AG10803 (cell line): ENCODE results near the gene TARS3.

Source experiments
- DNase-seq: peaks from one replicate; pipeline ENCODE4 v3.0.0; 2010; ENCODE audit warnings: low read depth
- H3K4me3 ChIP-seq: 2 replicates; pipeline ENCODE4 v1.5.1; 2011; ENCODE audit warnings: mild to moderate bottlenecking, low read length, control low read depth
- TF ChIP-seq, protein P1 (sequence below): conservative IDR thresholded peaks from 2 replicates; pipeline ENCODE4 v1.5.1; 2011; ENCODE audit warnings: mild to moderate bottlenecking, low read length, control low read depth, inconsistent platforms

The TARS3 gene

DNA sequence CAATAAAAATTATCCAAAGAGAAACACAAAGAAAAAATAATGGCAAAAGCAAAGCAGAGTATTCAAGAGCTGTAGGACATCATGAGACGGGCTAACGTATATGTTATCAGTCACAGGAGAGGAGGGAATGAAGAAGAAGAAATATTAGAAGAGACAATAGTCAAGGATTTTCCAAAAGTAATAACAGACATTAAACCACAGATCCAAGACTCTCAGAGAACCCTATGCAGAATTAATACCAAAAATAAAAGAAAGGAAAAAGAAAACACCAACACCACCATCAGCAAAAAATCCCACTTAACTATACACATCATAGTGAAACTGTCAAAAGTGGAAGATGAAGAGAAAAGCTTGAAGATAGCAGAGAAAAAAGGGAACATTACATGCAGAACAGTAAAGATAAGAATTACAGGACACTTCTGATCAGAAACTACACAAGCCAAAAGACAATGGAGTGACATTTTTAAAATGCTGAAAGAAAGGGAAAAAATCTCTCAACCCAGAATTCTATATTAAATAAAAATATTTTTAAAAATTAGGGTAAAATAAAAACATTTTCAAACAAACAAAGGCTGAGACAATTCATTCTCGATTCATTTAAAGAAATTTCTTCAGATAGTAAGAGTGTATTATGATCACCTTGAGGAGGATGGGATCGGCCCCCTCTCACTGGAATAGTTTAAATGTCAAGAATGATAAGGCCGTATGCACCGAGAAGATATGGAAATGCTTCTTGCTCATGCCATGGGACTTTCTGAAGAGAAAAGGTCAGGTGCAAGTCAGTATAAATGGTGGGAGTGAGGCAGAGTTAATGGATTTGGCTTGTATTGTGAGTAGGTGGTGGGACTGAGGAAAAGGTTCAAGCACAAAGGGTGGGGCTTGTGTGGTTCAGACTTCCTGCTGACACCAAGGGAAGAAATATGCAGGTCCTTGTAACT is 100.6 kb downstream of the TARS3 start:
- TF ChIP-seq, protein P1, sequence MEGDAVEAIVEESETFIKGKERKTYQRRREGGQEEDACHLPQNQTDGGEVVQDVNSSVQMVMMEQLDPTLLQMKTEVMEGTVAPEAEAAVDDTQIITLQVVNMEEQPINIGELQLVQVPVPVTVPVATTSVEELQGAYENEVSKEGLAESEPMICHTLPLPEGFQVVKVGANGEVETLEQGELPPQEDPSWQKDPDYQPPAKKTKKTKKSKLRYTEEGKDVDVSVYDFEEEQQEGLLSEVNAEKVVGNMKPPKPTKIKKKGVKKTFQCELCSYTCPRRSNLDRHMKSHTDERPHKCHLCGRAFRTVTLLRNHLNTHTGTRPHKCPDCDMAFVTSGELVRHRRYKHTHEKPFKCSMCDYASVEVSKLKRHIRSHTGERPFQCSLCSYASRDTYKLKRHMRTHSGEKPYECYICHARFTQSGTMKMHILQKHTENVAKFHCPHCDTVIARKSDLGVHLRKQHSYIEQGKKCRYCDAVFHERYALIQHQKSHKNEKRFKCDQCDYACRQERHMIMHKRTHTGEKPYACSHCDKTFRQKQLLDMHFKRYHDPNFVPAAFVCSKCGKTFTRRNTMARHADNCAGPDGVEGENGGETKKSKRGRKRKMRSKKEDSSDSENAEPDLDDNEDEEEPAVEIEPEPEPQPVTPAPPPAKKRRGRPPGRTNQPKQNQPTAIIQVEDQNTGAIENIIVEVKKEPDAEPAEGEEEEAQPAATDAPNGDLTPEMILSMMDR: no peak
- no peak overlapping the region for H3K4me3 ChIP-seq
- DNase-seq: no peak

DNA sequence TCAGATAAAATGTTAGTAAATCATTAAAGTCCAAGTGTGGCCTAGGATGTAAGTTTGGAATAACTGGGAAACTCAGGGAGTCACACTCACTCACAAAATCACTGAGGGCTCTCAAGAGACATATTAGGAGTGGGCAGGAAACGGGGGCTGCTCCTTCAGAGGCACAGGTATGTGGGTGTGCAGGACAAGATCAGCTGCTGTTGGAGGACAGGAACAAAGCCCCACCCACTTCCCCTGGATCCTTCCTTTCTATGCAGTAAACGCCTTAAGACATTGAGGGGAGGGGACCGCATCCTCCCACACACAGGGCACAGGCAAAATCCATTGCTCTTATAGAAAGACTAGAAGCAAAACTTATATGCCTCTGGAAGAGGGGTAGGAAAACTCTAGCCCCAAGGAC is 102.3 kb downstream of the TARS3 start:
- DNase-seq: no peak
- TF ChIP-seq, protein P1: no peak
- H3K4me3 ChIP-seq: no peak overlapping the region

DNA sequence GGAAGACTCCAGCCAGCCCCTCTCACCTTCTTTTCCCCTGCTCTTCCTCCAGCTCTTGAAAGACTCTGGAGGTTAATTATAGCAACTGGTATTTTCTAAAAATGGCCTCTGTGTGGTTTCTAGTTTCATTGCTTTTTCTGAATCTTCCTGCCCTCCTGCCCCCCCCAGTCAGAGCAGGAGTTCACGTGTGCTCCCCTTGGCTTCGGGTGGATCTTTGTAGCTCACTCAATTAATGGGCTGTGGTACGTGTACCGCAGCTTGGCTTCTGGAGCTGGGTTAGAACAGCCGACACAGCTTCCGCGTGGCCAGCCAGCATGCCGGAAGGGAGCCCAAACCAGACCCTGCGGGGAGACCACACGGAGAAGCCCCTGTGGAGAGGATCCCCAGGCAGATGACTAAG is 103.6 kb downstream of the TARS3 start:
- DNase-seq: no peak
- H3K4me3 ChIP-seq: no peak overlapping the region
- TF ChIP-seq, protein P1: no peak

DNA sequence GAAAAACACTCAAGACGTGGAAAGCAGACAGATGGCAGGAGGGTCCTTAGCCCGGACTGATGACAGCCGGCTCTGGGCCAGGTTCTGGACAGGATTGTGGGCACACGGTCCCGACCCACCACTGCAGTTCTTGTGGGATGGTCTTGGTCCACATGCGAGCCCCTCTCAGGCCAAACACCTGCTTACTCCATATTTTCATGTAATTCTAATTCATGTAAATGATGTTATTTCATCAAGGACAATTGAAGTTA is 104.7 kb downstream of the TARS3 start:
- TF ChIP-seq, protein P1: no peak
- H3K4me3 ChIP-seq: no peak overlapping the region
- no peak for DNase-seq

DNA sequence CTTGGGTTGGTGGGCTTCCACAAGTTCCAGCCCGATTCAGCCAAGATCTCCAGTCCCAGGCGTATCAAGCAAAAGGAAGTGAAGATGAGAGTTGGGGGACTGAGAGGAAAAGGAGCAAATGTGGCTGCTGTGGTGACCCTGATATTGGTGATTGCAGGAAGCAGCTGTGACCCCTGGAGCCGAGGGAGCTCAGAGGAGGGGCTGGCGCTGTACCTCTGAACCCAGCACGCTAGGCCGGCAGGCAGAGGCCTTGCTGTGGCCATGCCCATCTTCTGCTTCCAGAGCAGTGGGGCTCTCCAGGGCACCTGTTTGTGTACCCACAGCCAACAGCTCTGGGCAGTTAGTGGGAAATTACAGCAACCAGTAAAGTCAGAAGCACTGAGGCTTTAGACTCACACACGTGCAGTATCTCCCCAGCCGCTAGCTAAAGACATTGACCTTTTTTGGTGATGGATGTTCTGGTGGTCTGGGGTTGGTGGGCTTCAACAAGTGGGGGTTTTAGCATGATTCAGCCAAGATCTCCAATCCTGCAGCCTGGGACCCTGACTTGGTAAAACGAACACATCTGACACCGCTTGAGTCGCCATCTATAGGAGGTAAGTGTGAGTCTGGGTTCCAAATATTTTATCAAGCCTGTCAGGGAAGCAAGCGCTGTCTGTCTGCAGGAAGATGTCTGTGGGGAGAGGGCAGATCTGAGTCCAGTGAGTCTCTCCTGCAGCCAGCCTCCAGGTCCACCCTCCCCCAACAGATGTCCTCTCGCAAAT is 105.2 kb downstream of the TARS3 start:
- no peak for DNase-seq
- no peak overlapping the region for H3K4me3 ChIP-seq
- TF ChIP-seq, protein P1: no peak

DNA sequence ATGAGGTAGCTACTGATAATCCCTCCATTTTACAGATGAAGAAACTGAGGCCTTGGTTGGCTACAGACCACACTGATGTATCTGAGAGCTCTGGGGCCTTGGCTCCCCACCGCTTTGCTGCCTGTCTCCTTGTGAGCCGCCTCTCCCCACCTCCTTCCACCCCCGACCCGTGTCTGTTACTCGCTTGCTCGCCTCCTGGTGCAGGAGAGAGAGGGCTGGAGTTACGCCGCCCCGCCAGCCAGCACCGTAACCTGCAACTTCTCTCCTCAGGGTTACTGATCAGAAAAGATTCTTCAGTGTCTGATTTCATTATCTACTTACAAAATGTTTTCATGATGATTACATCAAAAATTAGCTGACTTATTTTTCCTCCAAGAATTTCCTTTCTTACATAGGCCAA is 106.2 kb downstream of the TARS3 start:
- H3K4me3 ChIP-seq: no peak overlapping the region
- TF ChIP-seq, protein P1: no peak
- DNase-seq: no peak
